OCI-LY7 (cell line): ENCODE data around the gene PKD1L1. TPM values are rescaled to one million over a fixed set of nuclear protein-coding genes. Genes with fewer than 3 reads are reported as not detected.

Experiments used
- BruUV-seq: library from RNA; stranded (reverse); fragments of 400-500 nt; replicated peaks from 2 replicates; lab custom pipeline; 2021; lab: Mats Ljungman, UMichigan
- CTCF ChIA-PET: fragments of 300-600 bp; sonication (Branson Sonifier 250); formaldehyde crosslinking; loops from one replicate; lab custom pipeline; 2022; ENCODE audit warnings: antibody characterized with exemption; ENCODE audit not compliant: unreplicated experiment; lab: Charles Lee
- POLR2A ChIA-PET: fragments of 300-600 bp; sonication (Branson Sonifier 250); formaldehyde crosslinking; loops from one replicate; lab custom pipeline; 2022; ENCODE audit warnings: antibody characterized with exemption; lab: Charles Lee
- DNase-seq: peaks from one replicate; pipeline ENCODE4 v3.0.0-alpha.2; 2015; ENCODE audit warnings: low spot score
- H2AFZ ChIP-seq: fragments of 200-600 bp; sonication (generic), shearing (Covaris generic); 2 replicates; pipeline ENCODE4 v1.6.1; 2014; ENCODE audit warnings: mild to moderate bottlenecking, antibody characterized with exemption, low read length, moderate library complexity
- H3K27ac ChIP-seq: fragments of 200-600 bp; sonication (generic); 2 replicates; pipeline ENCODE4 v1.5.1; 2014; ENCODE audit warnings: mixed run types, low read depth, mild to moderate bottlenecking, moderate library complexity, low read length, inconsistent platforms; ENCODE audit not compliant: poor library complexity, severe bottlenecking
- H3K36me3 ChIP-seq: fragments of 200-600 bp; sonication (generic); 2 replicates; pipeline ENCODE4 v1.6.1; 2014; ENCODE audit warnings: mild to moderate bottlenecking, antibody characterized with exemption, low read length, moderate library complexity, mixed read lengths; ENCODE audit not compliant: insufficient read depth
- H3K4me1 ChIP-seq: fragments of 200-600 bp; sonication (generic); 2 replicates; pipeline ENCODE4 v1.5.1; 2014; ENCODE audit warnings: mild to moderate bottlenecking, low read length; ENCODE audit not compliant: insufficient read depth, poor library complexity, severe bottlenecking
- H3K4me2 ChIP-seq: fragments of 200-600 bp; sonication (generic); 2 replicates; pipeline ENCODE4 v1.6.1; 2014; ENCODE audit warnings: mild to moderate bottlenecking, low read length
- H3K4me3 ChIP-seq: fragments of 200-600 bp; sonication (generic); 2 replicates; pipeline ENCODE4 v1.5.1; 2014; ENCODE audit warnings: mild to moderate bottlenecking, low read depth, low read length; ENCODE audit not compliant: poor library complexity, severe bottlenecking
- H3K79me2 ChIP-seq: fragments of 200-600 bp; sonication (generic); 2 replicates; pipeline ENCODE4 v1.6.1; 2016; ENCODE audit warnings: low read depth, mild to moderate bottlenecking, low read length, moderate library complexity, mixed read lengths; ENCODE audit not compliant: insufficient read depth
- H3K9me2 ChIP-seq: fragments of 200-600 bp; sonication (generic); 2 replicates; pipeline ENCODE4 v1.6.1; 2016; ENCODE audit warnings: mild to moderate bottlenecking, low read length, mixed read lengths; ENCODE audit not compliant: insufficient read depth
- H3K9me3 ChIP-seq: fragments of 200-600 bp; sonication (generic); 2 replicates; pipeline ENCODE4 v1.6.1; 2014; ENCODE audit warnings: mild to moderate bottlenecking, mixed run types, low read length, mixed read lengths
- H4K20me1 ChIP-seq: fragments of 200-600 bp; sonication (generic); 2 replicates; pipeline ENCODE4 v1.6.1; 2014; ENCODE audit warnings: mild to moderate bottlenecking, antibody characterized with exemption, low read length, moderate library complexity, mixed read lengths; ENCODE audit not compliant: insufficient read depth
- EZH2phosphoT487 ChIP-seq: fragments of 200-600 bp; sonication (generic); IDR thresholded peaks from 2 replicates; pipeline ENCODE4 v1.6.1; 2018; ENCODE audit warnings: low read depth, borderline replicate concordance, mild to moderate bottlenecking, mixed run types, antibody characterized with exemption, low read length, moderate library complexity, mixed read lengths
- intact Hi-C: fragments of 100-400 bp; cut with micrococcal nuclease; formaldehyde crosslinking; loops from one replicate; pipeline ENCODE4 v1.10.0; 2022; ENCODE audit not compliant: unreplicated experiment
- total RNA-seq, 2 experiments: library from RNA; depleted of rRNA in 1 of 2; stranded (reverse); fragments of >200 nt in 1 of 2; shearing (Covaris generic) in 1 of 2; gene quantifications; 2 replicates each; pipeline ENCODE4 v1.2.3, GENCODE V29; 2014 to 2022
- TF ChIP-seq, protein P1 (sequence below): fragments of 200-600 bp; sonication (generic); conservative IDR thresholded peaks from 2 replicates; pipeline ENCODE4 v1.5.1; 2014; ENCODE audit warnings: mild to moderate bottlenecking, antibody characterized with exemption, low read length, moderate library complexity, mixed read lengths

PKD1L1 gene
- total RNA-seq, 2 experiments from 2014 or later, result 0.19 to 0.63 TPM

DNA sequence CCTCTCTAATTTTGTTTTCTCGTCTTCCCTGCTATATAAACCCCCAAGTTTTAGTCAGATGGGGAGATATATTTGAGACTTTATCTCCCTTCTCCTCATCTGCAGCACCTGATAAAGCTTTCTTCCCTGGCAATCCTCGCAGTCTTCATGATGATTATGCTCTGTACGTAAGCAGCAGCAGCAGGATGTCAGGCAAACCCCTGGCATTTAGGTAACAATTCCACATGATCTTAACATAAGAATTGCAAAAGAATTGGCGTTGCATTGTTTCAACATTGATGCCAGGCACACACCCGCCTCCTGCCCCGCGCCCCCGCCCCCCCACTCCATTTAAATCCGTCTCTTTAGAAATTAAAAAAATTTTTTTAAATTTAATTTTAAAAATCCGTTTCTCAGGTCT is 6.1 kb downstream of the PKD1L1 start:
- Histone ChIP-seq H3K27ac (no peak overlapping the region), H3K9me3 (no peaks in the 10 kb centered on the region), H3K9me2 (no peaks in the 10 kb centered on the region), H3K4me1 (peaks cover 25% of the 10 kb centered on the region), H2AFZ (no peak overlapping the region), H3K4me3 (no peak overlapping the region), H3K79me2 (no peaks in the 10 kb centered on the region), H3K36me3 (no peaks in the 10 kb centered on the region), H3K4me2 (no peak overlapping the region), H4K20me1 (no peaks in the 10 kb centered on the region)
- TF ChIP-seq EZH2phosphoT487, result no peak
- TF ChIP-seq, protein P1, sequence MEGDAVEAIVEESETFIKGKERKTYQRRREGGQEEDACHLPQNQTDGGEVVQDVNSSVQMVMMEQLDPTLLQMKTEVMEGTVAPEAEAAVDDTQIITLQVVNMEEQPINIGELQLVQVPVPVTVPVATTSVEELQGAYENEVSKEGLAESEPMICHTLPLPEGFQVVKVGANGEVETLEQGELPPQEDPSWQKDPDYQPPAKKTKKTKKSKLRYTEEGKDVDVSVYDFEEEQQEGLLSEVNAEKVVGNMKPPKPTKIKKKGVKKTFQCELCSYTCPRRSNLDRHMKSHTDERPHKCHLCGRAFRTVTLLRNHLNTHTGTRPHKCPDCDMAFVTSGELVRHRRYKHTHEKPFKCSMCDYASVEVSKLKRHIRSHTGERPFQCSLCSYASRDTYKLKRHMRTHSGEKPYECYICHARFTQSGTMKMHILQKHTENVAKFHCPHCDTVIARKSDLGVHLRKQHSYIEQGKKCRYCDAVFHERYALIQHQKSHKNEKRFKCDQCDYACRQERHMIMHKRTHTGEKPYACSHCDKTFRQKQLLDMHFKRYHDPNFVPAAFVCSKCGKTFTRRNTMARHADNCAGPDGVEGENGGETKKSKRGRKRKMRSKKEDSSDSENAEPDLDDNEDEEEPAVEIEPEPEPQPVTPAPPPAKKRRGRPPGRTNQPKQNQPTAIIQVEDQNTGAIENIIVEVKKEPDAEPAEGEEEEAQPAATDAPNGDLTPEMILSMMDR, result no peak
- no TSS peak for BruUV-seq
- DNase-seq, result no peak
- POLR2A ChIA-PET, result interaction anchor here (1.1 kb wide), 1 partner anchor 36 kb away, joined by 3 read pairs; no protein-coding TSS in a partner anchor
- CTCF ChIA-PET, result no interaction called here
- intact Hi-C loops, result no loop called here

DNA sequence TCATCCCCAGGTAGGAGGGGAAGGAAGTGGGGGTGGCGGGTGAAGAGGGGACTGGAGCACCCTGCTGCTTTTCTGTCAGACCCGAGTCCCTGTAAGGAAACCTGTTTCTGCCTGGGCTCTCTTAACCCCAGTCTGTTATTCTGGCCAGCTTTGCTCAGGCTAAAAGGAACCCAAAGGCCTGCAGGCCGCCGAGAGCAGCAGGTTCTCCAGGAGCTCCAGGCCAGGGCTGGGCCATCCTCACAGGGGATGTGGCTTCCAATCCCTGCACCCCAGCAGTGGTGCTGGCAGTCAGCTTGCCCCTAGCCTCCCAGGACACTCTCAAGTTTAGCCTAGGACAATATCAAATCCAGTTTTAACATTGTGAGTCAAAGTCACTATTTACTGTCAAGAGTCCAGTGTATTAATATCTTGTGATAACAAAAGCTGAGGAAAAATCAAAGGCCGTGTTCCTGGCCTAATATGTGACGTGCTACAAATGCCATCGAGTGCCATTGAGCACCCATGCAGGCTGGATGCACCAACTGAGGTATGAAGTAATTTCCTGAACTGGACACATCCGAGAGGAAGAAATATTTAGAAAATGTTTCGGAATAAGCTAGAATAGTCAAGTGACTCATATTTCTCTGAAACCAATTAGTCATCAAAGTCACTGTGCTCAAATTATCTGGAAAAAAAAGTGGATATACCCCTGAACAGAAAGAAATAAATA is 7.0 kb downstream of the PKD1L1 start:
- BruUV-seq, result no TSS peak
- Histone ChIP-seq H3K79me2 (no peaks in the 10 kb centered on the region), H2AFZ (no peak overlapping the region), H3K4me2 (no peak overlapping the region), H3K4me1 (peaks cover 33% of the 10 kb centered on the region), H3K9me2 (no peaks in the 10 kb centered on the region), H3K4me3 (no peak overlapping the region), H4K20me1 (no peaks in the 10 kb centered on the region), H3K36me3 (no peaks in the 10 kb centered on the region), H3K9me3 (no peaks in the 10 kb centered on the region), H3K27ac (no peak overlapping the region)
- intact Hi-C loops, result no loop called here
- ChIA-PET POLR2A (interaction anchor here (0.5 to 1.1 kb wide), 3 partner anchors 37 to 352 kb away, joined by 3 to 4 read pairs (median 3); no protein-coding TSS in a partner anchor), CTCF (interaction anchor here (0.6 kb wide), 1 partner anchor 1365 kb away, joined by 3 read pairs; no protein-coding TSS in a partner anchor)
- TF ChIP-seq, protein P1, result no peak
- TF ChIP-seq EZH2phosphoT487, result no peak
- DNase-seq, result no peak
